ENCODE measurements around the gene TRIM14.
"Not testable (repeated sequence)": the region's sequence is repeated elsewhere in the genome, so short reads cannot be mapped to it uniquely, and the experiment has no call there.

Gene TRIM14

DNA sequence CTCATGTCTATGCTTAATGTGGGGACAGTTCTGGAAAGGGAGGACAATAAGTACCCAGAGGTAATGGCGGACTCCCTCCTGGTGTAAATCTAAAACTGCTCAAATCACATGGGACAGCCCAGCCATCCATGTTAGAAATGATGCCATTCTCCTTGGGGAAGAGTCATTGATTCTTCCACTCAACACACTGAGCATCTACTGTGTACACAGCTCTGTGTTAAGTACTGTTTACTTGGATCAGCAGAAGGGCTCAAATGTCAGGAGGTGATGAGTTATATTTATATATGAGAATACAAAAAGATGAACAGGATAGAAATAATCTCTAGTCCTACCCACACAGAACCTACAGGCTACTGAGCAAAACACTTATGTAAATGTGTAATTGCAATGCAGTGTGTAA lies 94.3 kb downstream of the TRIM14 start:
- TF ChIP-seq, protein P1, sequence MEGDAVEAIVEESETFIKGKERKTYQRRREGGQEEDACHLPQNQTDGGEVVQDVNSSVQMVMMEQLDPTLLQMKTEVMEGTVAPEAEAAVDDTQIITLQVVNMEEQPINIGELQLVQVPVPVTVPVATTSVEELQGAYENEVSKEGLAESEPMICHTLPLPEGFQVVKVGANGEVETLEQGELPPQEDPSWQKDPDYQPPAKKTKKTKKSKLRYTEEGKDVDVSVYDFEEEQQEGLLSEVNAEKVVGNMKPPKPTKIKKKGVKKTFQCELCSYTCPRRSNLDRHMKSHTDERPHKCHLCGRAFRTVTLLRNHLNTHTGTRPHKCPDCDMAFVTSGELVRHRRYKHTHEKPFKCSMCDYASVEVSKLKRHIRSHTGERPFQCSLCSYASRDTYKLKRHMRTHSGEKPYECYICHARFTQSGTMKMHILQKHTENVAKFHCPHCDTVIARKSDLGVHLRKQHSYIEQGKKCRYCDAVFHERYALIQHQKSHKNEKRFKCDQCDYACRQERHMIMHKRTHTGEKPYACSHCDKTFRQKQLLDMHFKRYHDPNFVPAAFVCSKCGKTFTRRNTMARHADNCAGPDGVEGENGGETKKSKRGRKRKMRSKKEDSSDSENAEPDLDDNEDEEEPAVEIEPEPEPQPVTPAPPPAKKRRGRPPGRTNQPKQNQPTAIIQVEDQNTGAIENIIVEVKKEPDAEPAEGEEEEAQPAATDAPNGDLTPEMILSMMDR (IDR thresholded peaks at IDR 0.05; ENCODE audit: borderline replicate concordance, control extremely low read depth, extremely low read depth, insufficient read depth, missing control alignments): no peak
- DNase-seq (ENCODE audit: low spot score): no peak
- in situ Hi-C loops (cut with MboI; ENCODE audit: low sequenced_read_pairs, unreplicated experiment): no loop called here

- TF ChIP-seq, protein P1 (IDR thresholded peaks at IDR 0.05; ENCODE audit: borderline replicate concordance, control extremely low read depth, extremely low read depth, insufficient read depth, missing control alignments): no peak
- no peak for DNase-seq (ENCODE audit: low spot score)
- in situ Hi-C loops (cut with MboI; ENCODE audit: low sequenced_read_pairs, unreplicated experiment): no loop called here
Measured at GRCh38 chr9:98022447-98022846, 96.6 kb downstream of the TRIM14 start.

DNA sequence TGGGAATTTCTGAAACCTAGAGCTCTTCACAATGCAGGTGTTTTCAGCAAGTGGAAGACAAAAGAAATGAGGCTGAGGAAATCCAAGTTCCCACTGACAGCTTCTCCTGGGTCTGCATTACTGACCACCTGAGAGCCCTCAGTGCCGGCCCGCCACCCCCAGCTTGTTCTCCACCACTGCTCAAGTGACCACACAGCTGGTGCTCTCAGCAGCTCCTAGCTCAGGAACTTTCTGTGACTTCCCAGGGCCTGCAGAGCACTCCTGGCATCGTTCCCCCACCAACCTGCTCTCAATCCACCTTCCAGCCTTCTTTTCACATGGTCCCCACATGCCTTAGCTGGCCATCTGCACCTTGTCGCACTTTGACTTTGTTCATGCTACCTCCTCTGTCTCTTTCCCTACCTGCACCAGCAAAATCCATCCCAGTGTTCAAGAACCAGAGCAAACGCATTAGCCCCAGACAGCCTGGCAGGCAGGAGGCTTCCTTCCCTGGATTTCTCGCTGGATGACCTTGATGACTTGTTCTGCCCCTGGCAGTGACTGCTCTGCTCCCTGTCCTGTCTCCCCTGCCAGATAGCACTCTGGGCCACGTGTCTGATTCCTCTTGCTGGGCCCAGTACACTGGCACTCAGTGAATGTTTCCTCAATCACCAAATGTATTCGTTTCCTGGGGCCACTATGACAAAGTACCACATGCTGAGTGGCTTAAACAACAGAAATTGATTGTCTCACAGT lies 97.5 kb downstream of the TRIM14 start:
- in situ Hi-C loops (cut with MboI; ENCODE audit: low sequenced_read_pairs, unreplicated experiment): no loop called here
- DNase-seq (ENCODE audit: low spot score): no peak
- TF ChIP-seq, protein P1 (IDR thresholded peaks at IDR 0.05; ENCODE audit: borderline replicate concordance, control extremely low read depth, extremely low read depth, insufficient read depth, missing control alignments): no peak

GRCh38 chr9:98020476-98021145 lies 98.4 kb downstream of the TRIM14 start:
- DNase-seq (ENCODE audit: low spot score): no peak

GRCh38 chr9:98019869-98020268 lies 99.2 kb downstream of the TRIM14 start:
- in situ Hi-C loops (cut with MboI; ENCODE audit: low sequenced_read_pairs, unreplicated experiment): not testable (repeated sequence)

More at GRCh38 chr9:98020476-98021145, 98.4 kb downstream of the TRIM14 start:
- TF ChIP-seq, protein P1 (IDR thresholded peaks at IDR 0.05; ENCODE audit: borderline replicate concordance, control extremely low read depth, extremely low read depth, insufficient read depth, missing control alignments): no peak
- in situ Hi-C loops (cut with MboI; ENCODE audit: low sequenced_read_pairs, unreplicated experiment): no loop called here

More at GRCh38 chr9:98019869-98020268, 99.2 kb downstream of the TRIM14 start:
- DNase-seq (ENCODE audit: low spot score): not testable (repeated sequence)

Measured in GM13976 (cell line).